AG09309 (cell line): Measurements from ENCODE around the gene NAV2.

Source experiments
- DNase-seq: peaks from one replicate; pipeline ENCODE4 v3.0.0-alpha.2; 2010; ENCODE audit warnings: low read depth
- H3K4me3 ChIP-seq: 2 replicates; pipeline ENCODE4 v1.5.1; 2011; ENCODE audit warnings: mild to moderate bottlenecking, low read depth, low read length, moderate library complexity; ENCODE audit not compliant: control insufficient read depth
- CTCF ChIP-seq: IDR thresholded peaks from 2 replicates; pipeline ENCODE4 v1.5.1; 2011; ENCODE audit warnings: mild to moderate bottlenecking, low read depth, low read length, inconsistent platforms; ENCODE audit not compliant: insufficient read depth, control insufficient read depth; ENCODE audit errors: missing control alignments

NAV2 gene

DNA sequence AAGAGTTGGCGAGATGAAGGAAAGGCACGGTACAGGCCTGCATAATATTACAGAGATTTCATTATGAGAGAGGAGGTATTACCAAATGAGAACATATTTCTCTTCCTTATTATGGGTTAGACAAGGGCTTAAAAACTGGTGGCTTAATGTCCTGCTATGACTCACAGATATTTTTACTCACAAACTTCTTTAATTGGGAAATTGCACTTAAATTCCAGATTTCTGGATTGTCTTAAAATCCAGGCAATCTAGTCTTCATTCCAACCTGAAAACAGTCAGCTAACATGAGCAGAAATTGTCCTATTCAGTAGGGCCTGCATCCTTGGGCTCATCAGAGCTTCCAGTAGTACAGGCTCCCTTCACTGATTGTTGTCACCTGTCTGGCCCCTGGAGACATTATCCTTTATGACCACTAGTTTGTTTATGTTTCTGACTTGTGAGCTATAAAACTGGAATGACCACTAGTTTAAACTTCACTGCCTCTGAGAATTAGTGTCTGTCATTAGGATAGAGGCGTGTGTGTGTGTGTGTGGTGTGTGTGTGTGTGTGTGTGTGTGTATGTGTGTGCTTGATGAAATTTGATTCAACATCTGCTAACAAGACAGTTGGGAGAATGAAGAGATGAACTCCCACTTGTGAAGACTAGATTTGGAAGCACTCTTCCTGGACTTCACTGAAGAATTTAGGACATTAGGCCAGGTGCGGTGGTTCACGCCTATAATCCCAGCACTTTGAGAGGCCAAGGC, 422.5 kb downstream of the NAV2 start:
- TF ChIP-seq CTCF: no peak
- H3K4me3 ChIP-seq: no peak overlapping the region
- DNase-seq: no peak

GRCh38 chr11:20137637-20138036, 425.0 kb downstream of the NAV2 start:
- DNase-seq: no peak
- H3K4me3 ChIP-seq: no peak overlapping the region
- no peak for TF ChIP-seq CTCF

DNA sequence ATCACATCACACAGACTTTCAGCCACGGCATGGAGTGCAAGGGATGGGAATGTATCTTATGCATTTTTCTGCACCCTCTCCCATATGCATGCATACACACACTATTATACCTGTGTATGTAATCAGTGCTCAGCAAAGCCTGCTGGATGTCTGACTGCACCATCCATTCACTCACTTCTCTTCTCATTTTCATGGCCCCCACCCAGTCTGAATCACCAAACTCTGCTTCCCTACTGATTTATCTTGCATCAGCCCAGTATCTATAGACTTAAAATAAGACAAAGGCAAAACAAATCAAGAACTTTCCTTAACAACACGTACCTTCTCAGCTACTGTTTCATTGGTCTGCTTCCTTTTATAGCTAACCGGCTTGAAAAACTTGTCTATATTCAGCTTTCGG, 426.1 kb downstream of the NAV2 start:
- no peak for DNase-seq
- no peak overlapping the region for H3K4me3 ChIP-seq
- TF ChIP-seq CTCF: no peak

GRCh38 chr11:20154381-20154780, 441.7 kb downstream of the NAV2 start:
- DNase-seq: peak; percentile 4
- H3K4me3 ChIP-seq: no peak overlapping the region
- TF ChIP-seq CTCF: no peak

- no peak for DNase-seq
- no peak overlapping the region for H3K4me3 ChIP-seq
- TF ChIP-seq CTCF: no peak
These were observed 443.1 kb downstream of the NAV2 start for GRCh38 chr11:20155683-20156279.

- no peak overlapping the region for H3K4me3 ChIP-seq
- no peak for DNase-seq
- TF ChIP-seq CTCF: no peak
These were observed 443.7 kb downstream of the NAV2 start for GRCh38 chr11:20156280-20156875.
